Kidney epithelial cell (primary cell): ENCODE measurements around the gene CIT. TPM values are rescaled to one million over a fixed set of nuclear protein-coding genes. Genes with fewer than 3 reads are reported as not detected.

Source experiments
- DNase-seq: peaks from one replicate; pipeline ENCODE4 v3.0.0-alpha.2; 2010; ENCODE audit warnings: low read depth
- H3K27me3 ChIP-seq: 2 replicates; pipeline ENCODE4 v1.6.0; 2011; ENCODE audit warnings: low read length; ENCODE audit not compliant: control insufficient read depth, insufficient read depth
- H3K36me3 ChIP-seq: 2 replicates; pipeline ENCODE4 v1.5.1; 2011; ENCODE audit warnings: low read length; ENCODE audit not compliant: control insufficient read depth, insufficient read depth
- H3K4me3 ChIP-seq: 2 replicates; pipeline ENCODE4 v1.5.1; 2011; ENCODE audit warnings: low read depth, mild to moderate bottlenecking, control low read depth, low read length
- total RNA-seq: library from RNA; depleted of rRNA; stranded (reverse); fragments of >200 nt; gene quantifications from 2 replicates; pipeline ENCODE4 v1.2.3, GENCODE V29; 2015
- TF ChIP-seq, protein P1 (sequence below): IDR thresholded peaks from 2 replicates; pipeline ENCODE4 v1.5.1; 2011; ENCODE audit warnings: mild to moderate bottlenecking, moderate library complexity, low read length, control low read depth, inconsistent platforms; ENCODE audit not compliant: insufficient read depth, poor library complexity, severe bottlenecking

CIT gene
- total RNA-seq, 1 donor from 2014 or later: 4.3 TPM

DNA sequence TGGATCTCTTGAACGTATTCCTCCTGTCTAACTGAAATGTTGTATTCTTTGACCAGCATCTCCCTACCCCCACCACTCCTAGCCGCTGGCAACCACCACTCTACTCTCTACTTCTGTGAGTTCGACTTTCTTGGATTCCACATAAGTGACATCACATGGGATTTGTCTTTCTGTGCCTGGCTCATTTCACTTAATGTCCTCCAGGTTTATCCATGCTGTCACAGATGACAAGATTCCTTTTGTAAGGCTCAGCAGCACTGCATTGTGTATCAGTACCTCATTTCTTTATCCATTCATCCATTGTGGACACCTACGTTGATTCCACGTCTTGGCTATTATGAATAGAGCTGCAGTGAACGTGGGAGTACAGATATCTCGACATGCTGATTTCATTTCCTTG lies 198.7 kb downstream of the CIT start:
- DNase-seq: no peak
- H3K36me3 ChIP-seq: peaks cover 10% of the 10 kb centered on the region
- TF ChIP-seq, protein P1, sequence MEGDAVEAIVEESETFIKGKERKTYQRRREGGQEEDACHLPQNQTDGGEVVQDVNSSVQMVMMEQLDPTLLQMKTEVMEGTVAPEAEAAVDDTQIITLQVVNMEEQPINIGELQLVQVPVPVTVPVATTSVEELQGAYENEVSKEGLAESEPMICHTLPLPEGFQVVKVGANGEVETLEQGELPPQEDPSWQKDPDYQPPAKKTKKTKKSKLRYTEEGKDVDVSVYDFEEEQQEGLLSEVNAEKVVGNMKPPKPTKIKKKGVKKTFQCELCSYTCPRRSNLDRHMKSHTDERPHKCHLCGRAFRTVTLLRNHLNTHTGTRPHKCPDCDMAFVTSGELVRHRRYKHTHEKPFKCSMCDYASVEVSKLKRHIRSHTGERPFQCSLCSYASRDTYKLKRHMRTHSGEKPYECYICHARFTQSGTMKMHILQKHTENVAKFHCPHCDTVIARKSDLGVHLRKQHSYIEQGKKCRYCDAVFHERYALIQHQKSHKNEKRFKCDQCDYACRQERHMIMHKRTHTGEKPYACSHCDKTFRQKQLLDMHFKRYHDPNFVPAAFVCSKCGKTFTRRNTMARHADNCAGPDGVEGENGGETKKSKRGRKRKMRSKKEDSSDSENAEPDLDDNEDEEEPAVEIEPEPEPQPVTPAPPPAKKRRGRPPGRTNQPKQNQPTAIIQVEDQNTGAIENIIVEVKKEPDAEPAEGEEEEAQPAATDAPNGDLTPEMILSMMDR: no peak
- no peaks in the 10 kb centered on the region for H3K27me3 ChIP-seq
- H3K4me3 ChIP-seq: no peak overlapping the region

DNA sequence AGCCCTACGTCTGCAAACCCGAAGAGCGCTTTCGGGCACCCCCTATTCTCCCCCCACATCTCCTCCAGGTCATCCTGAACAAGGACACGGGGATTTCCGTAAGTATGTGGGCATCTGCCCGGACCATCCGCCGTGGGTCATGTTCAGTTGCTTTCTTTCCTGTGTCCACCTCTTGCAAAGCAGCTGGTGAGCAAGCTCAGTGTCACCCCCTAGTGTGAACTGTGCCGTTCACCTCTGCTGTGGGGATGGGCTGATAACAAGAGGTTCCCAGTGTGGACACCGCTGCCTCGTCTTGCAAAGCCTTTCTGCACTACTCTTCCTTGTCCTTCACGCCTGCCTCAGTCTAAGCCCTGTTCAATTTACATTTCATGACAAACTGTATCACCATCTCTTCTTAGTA lies 200.5 kb downstream of the CIT start:
- TF ChIP-seq, protein P1: no peak
- Histone ChIP-seq H3K4me3 (no peak overlapping the region), H3K27me3 (no peaks in the 10 kb centered on the region), H3K36me3 (peaks cover 12% of the 10 kb centered on the region)
- DNase-seq: no peak

DNA sequence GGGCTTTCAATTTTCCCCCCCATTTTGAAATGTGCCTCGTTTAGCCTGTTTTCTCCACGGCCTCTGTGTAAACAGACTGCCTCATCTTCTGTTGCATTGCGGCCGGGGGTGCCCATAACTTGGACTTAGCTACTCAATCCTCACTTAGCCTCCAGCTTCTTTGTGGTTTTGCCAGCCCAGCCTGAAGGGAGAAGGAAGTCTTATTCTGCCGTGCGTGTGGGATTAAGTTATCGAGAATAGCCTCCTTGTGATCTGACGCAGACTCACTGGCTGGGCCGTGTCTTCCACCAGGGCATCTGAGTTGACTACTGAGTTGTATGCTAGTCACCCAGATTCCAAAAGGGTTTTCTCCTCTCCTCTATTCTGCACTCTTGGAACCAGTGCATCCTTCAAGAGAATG lies 201.1 kb downstream of the CIT start:
- H3K27me3 ChIP-seq: no peaks in the 10 kb centered on the region
- TF ChIP-seq, protein P1: no peak
- H3K4me3 ChIP-seq: no peak overlapping the region
- no peak for DNase-seq
- H3K36me3 ChIP-seq: peaks cover 12% of the 10 kb centered on the region

DNA sequence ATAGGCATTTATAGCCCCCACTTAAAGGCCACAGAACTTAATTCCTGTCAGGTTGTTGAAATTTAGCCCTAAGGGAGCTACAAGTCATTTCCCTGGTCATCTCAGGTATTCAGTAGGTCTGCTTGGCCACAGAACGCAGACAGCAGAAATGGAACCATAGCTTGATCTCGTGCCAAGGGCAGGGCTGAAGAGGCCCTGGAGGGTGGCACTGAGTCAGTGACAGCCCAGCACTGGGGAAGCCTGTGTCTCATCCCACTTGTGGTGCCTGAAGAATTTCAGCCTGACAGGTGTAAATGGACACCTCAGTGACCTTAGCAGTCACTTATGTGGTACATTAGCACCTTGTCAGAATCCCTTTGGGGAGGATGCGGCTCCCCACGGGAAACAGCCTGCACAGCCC lies 202.6 kb downstream of the CIT start:
- no peaks in the 10 kb centered on the region for H3K27me3 ChIP-seq
- TF ChIP-seq, protein P1: no peak
- H3K36me3 ChIP-seq: peaks cover 9% of the 10 kb centered on the region
- DNase-seq: no peak
- H3K4me3 ChIP-seq: no peak overlapping the region

DNA sequence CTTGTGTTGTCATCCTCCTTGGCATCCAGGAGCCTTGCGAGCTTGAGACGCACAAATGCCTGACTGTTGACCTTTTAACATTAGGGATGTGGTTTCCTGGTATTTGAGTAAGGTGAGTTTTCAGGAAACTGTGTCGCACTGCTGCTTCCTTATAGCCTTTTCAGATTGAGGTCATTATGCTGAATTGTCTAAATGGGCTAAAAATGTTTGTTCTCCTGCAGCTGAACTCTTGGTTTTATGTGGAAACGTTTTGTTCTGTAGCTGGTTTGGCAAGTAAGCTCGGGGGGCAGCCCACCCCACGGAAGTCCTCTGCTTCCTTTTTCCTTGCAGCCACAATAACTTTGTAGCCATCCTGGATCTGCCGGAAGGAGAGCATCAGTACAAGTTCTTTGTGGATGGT lies 203.5 kb downstream of the CIT start:
- DNase-seq: no peak
- Histone ChIP-seq H3K4me3 (no peak overlapping the region), H3K27me3 (no peaks in the 10 kb centered on the region), H3K36me3 (peaks cover 7% of the 10 kb centered on the region)
- TF ChIP-seq, protein P1: no peak

DNA sequence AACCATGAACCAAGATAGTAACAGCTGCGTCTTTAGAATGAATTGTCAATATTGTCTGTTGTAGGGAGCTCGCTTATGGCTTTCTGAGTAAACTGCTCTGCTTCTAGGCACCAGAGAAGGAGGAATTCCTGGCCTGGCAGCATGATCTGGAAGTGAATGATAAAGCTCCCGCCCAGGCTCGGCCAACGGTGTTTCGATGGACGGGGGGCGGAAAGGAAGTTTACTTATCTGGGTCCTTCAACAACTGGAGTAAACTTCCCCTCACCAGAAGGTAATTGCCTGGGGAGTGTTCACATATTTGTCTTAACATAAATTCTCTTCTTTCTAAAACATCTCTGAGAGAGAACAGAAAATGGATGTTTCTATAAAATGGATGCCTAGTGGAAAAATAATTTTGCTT lies 204.9 kb downstream of the CIT start:
- Histone ChIP-seq H3K36me3 (peaks cover 6% of the 10 kb centered on the region), H3K27me3 (no peaks in the 10 kb centered on the region), H3K4me3 (no peak overlapping the region)
- TF ChIP-seq, protein P1: no peak
- DNase-seq: no peak
